ENCODE results near the gene TRIM3. TPM values are rescaled to one million over a fixed set of nuclear protein-coding genes. Genes with fewer than 3 reads are reported as not detected.

Gene TRIM3
- total RNA-seq, 1 experiment from 2014 or later = 20.3 TPM

DNA sequence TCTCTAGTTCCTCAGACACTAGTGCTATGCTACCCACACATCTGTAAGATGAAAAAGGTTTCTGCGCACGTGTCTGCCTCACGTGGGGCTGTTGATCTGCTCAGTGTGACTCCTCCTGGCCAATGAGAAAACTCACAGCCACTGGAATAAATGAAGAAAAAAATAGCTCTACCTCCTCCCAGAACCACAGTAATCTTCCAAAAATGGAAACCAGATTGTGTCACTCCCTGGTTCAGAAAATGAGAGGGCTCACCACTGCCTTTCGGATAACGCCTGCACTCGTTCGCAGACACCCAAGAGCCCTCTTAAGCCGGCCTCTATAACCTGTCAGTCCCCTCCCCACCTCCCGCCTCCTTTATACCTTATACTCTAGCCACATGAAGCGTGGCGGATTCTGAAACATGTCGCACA, 59.9 kb downstream of the TRIM3 start:
- POLR2A ChIA-PET (ENCODE audit: unreplicated experiment) = no interaction called here

DNA sequence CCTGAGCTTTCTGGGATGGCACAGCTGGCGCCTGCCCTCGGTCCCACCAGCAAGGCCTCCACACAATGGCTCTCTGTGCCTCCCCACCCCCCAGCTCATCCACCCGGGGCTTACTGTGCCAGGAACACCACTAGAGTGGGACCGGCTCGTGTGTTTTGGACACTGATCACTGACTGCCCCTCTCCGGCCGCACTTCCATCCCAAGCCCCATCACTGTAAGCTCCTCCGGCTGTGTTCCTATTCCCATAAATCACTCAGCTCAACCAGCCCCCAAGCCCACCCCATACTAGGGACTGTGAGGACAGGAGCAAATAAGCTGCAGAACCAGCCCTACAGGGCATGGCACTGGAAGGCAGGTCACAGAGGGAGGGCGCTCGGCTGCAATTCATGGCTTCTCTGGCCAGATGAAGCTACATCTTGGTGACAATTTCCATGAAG, 62.1 kb downstream of the TRIM3 start:
- CTCF ChIA-PET = no interaction called here
- H2AFZ ChIP-seq (ENCODE audit: low read length) = no peak overlapping the region
- no peaks in the 10 kb centered on the region for H3K9me3 ChIP-seq (ENCODE audit: low read length)
- TF ChIP-seq EZH2 (IDR thresholded peaks at IDR 0.05; ENCODE audit: low read length, unreplicated experiment) (no peak), EZH2phosphoT487 (IDR thresholded peaks at IDR 0.05; ENCODE audit: borderline replicate concordance, low read length) (no peak)
- TF ChIP-seq, protein P1, sequence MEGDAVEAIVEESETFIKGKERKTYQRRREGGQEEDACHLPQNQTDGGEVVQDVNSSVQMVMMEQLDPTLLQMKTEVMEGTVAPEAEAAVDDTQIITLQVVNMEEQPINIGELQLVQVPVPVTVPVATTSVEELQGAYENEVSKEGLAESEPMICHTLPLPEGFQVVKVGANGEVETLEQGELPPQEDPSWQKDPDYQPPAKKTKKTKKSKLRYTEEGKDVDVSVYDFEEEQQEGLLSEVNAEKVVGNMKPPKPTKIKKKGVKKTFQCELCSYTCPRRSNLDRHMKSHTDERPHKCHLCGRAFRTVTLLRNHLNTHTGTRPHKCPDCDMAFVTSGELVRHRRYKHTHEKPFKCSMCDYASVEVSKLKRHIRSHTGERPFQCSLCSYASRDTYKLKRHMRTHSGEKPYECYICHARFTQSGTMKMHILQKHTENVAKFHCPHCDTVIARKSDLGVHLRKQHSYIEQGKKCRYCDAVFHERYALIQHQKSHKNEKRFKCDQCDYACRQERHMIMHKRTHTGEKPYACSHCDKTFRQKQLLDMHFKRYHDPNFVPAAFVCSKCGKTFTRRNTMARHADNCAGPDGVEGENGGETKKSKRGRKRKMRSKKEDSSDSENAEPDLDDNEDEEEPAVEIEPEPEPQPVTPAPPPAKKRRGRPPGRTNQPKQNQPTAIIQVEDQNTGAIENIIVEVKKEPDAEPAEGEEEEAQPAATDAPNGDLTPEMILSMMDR (conservative IDR thresholded peaks at IDR 0.05; ENCODE audit: low read depth, low read length) = no peak
- no peaks in the 10 kb centered on the region for H3K79me2 ChIP-seq (ENCODE audit: low read length)
- H3K27me3 ChIP-seq (ENCODE audit: low read length) = no peaks in the 10 kb centered on the region
- no peak overlapping the region for H3K27ac ChIP-seq (ENCODE audit: low read length)
- no peak overlapping the region for H3K4me2 ChIP-seq (ENCODE audit: low read length)
- intact Hi-C loops (cut with micrococcal nuclease) = no loop called here
- DNase-seq = no peak
- H3F3A ChIP-seq (ENCODE audit: low read length, unreplicated experiment) = no peaks in the 10 kb centered on the region
- no peaks in the 10 kb centered on the region for H3K4me1 ChIP-seq (ENCODE audit: insufficient read depth, low read length)
- no peaks in the 10 kb centered on the region for H3K36me3 ChIP-seq (ENCODE audit: low read depth, low read length)
- no peaks in the 10 kb centered on the region for H3K9me2 ChIP-seq (replicated peaks; ENCODE audit: low read length)
- no peak overlapping the region for H3K9ac ChIP-seq (ENCODE audit: low read length)
- BruUV-seq (replicated peaks) = no TSS peak
- no peaks in the 10 kb centered on the region for H4K20me1 ChIP-seq (ENCODE audit: low read length)
- POLR2A ChIA-PET (ENCODE audit: unreplicated experiment) = no interaction called here
- H3K4me3 ChIP-seq (ENCODE audit: low read length) = no peak overlapping the region
- ATAC-seq = no peak

More for the DNA sequence above, 59.9 kb downstream of the TRIM3 start:
- Histone ChIP-seq H3K4me3 (ENCODE audit: low read length) (no peak overlapping the region), H3K4me2 (ENCODE audit: low read length) (no peak overlapping the region), H3K27me3 (ENCODE audit: low read length) (no peaks in the 10 kb centered on the region), H3K36me3 (ENCODE audit: low read depth, low read length) (no peaks in the 10 kb centered on the region), H3K9ac (ENCODE audit: low read length) (no peak overlapping the region), H3K9me3 (ENCODE audit: low read length) (no peaks in the 10 kb centered on the region), H3K27ac (ENCODE audit: low read length) (no peak overlapping the region), H3K4me1 (ENCODE audit: insufficient read depth, low read length) (no peaks in the 10 kb centered on the region), H3F3A (ENCODE audit: low read length, unreplicated experiment) (no peaks in the 10 kb centered on the region), H3K79me2 (ENCODE audit: low read length) (no peaks in the 10 kb centered on the region), H4K20me1 (ENCODE audit: low read length) (no peaks in the 10 kb centered on the region), H2AFZ (ENCODE audit: low read length) (no peak overlapping the region), H3K9me2 (replicated peaks; ENCODE audit: low read length) (no peaks in the 10 kb centered on the region)
- DNase-seq = no peak
- CTCF ChIA-PET = no interaction called here
- ATAC-seq = no peak
- intact Hi-C loops (cut with micrococcal nuclease) = no loop called here
- TF ChIP-seq, protein P1 (conservative IDR thresholded peaks at IDR 0.05; ENCODE audit: low read depth, low read length) = no peak
- no peak for TF ChIP-seq EZH2phosphoT487 (IDR thresholded peaks at IDR 0.05; ENCODE audit: borderline replicate concordance, low read length)
- no peak for TF ChIP-seq EZH2 (IDR thresholded peaks at IDR 0.05; ENCODE audit: low read length, unreplicated experiment)
- BruUV-seq (replicated peaks) = no TSS peak

DNA sequence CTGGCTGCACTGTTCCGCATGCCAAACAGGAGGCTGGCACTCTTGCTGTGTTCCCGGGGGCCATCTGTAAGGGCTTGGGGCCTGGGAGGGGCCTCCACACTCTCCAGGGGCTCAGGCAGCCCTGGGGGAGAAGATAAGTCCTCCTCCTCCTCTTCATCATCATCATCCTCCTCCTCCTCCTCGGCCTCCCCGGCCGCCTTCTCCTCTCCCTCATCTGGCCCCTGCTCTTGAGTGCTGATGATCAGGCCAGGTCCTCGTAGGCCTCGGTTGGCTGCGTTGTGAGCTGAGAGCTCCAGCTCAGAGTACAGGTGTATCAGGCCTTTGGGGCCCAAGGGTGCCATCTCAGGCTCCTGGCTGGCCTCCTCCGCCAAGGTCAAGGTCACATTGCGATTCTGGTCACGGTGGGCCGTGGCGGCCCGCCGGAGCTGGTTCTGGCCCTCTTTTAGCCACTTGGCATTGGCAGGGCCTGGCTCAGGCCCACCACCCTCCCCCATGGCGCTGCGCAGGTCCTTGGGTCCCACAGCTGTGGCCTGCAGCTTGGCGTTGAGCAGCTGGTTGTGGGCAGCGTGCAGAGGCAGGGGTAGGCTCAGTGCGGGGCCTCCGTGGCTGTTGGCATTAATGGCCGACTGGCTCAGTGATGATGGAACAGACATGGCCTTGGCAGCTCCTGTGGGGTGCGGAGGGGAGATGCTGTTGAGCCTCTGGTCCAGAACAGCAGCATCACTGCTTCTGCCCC, 62.9 kb downstream of the TRIM3 start:
- Histone ChIP-seq H3K9me2 (replicated peaks; ENCODE audit: low read length) (no peaks in the 10 kb centered on the region), H3K9me3 (ENCODE audit: low read length) (no peaks in the 10 kb centered on the region), H2AFZ (ENCODE audit: low read length) (no peak overlapping the region), H4K20me1 (ENCODE audit: low read length) (no peaks in the 10 kb centered on the region), H3K4me2 (ENCODE audit: low read length) (no peak overlapping the region), H3K27me3 (ENCODE audit: low read length) (no peaks in the 10 kb centered on the region), H3K9ac (ENCODE audit: low read length) (no peak overlapping the region), H3K4me3 (ENCODE audit: low read length) (no peak overlapping the region), H3K4me1 (ENCODE audit: insufficient read depth, low read length) (no peaks in the 10 kb centered on the region), H3K36me3 (ENCODE audit: low read depth, low read length) (no peaks in the 10 kb centered on the region), H3F3A (ENCODE audit: low read length, unreplicated experiment) (no peaks in the 10 kb centered on the region), H3K79me2 (ENCODE audit: low read length) (no peaks in the 10 kb centered on the region), H3K27ac (ENCODE audit: low read length) (no peak overlapping the region)
- intact Hi-C loops (cut with micrococcal nuclease) = no loop called here
- DNase-seq (no peak), ATAC-seq (no peak)
- BruUV-seq (replicated peaks) = no TSS peak
- ChIA-PET POLR2A (ENCODE audit: unreplicated experiment) (no interaction called here), CTCF (no interaction called here)
- TF ChIP-seq, protein P1 (conservative IDR thresholded peaks at IDR 0.05; ENCODE audit: low read depth, low read length) = no peak
- TF ChIP-seq EZH2 (IDR thresholded peaks at IDR 0.05; ENCODE audit: low read length, unreplicated experiment) = no peak
- TF ChIP-seq EZH2phosphoT487 (IDR thresholded peaks at IDR 0.05; ENCODE audit: borderline replicate concordance, low read length) = no peak

Measured in PC-3 (cell line).